PC-3 (cell line): ENCODE results near the gene CTTNBP2. TPM values are rescaled to one million over a fixed set of nuclear protein-coding genes. Genes with fewer than 3 reads are reported as not detected.

Source experiments
- ATAC-seq: fragments of 200-7000 bp; cut with Tn5 transposase; 2 replicates; pipeline ENCODE4 v1.9.1; 2020; ENCODE audit warnings: mild to moderate bottlenecking, moderate library complexity
- BruUV-seq: library from RNA; stranded (reverse); fragments of 400-500 nt; replicated peaks from 2 replicates; lab custom pipeline; 2021; lab: Mats Ljungman, UMichigan
- CTCF ChIA-PET: fragments of 300-600 bp; sonication (Branson Sonifier 250); formaldehyde crosslinking; loops from one replicate; lab custom pipeline; 2022; ENCODE audit warnings: antibody characterized with exemption; lab: Charles Lee
- POLR2A ChIA-PET: fragments of 300-600 bp; sonication (Branson Sonifier 250); formaldehyde crosslinking; loops from one replicate; lab custom pipeline; 2022; ENCODE audit warnings: antibody characterized with exemption; ENCODE audit not compliant: unreplicated experiment; lab: Charles Lee
- DNase-seq: peaks from one replicate; pipeline ENCODE4 v3.0.0-alpha.2; 2015
- H2AFZ ChIP-seq: fragments of 300-600 bp; sonication (generic); 2 replicates; pipeline ENCODE4 v1.6.0; 2016; ENCODE audit warnings: antibody characterized with exemption, low read length
- H3F3A ChIP-seq: fragments of 300-600 bp; sonication (generic); one replicate; pipeline ENCODE4 v1.6.0; 2017; ENCODE audit warnings: antibody characterized with exemption, low read length, control low read depth, mild to moderate bottlenecking; ENCODE audit not compliant: unreplicated experiment
- H3K27ac ChIP-seq: fragments of 300-600 bp; sonication (generic); 2 replicates; pipeline ENCODE4 v1.5.1; 2016; ENCODE audit warnings: mild to moderate bottlenecking, low read length
- H3K27me3 ChIP-seq: fragments of 300-600 bp; sonication (generic); 2 replicates; pipeline ENCODE4 v1.6.1; 2016; ENCODE audit warnings: low read length, mixed read lengths
- H3K36me3 ChIP-seq: fragments of 300-600 bp; sonication (generic); 2 replicates; pipeline ENCODE4 v1.6.1; 2016; ENCODE audit warnings: low read depth, mixed run types, low read length, mixed read lengths
- H3K4me1 ChIP-seq: fragments of 300-600 bp; sonication (generic); 2 replicates; pipeline ENCODE4 v1.5.1; 2016; ENCODE audit warnings: low read length; ENCODE audit not compliant: insufficient read depth
- H3K4me2 ChIP-seq: fragments of 300-600 bp; sonication (generic); 2 replicates; pipeline ENCODE4 v1.6.0; 2016; ENCODE audit warnings: low read length
- H3K4me3 ChIP-seq: fragments of 300-600 bp; sonication (generic); 2 replicates; pipeline ENCODE4 v1.5.1; 2016; ENCODE audit warnings: mild to moderate bottlenecking, low read length, mixed read lengths
- H3K79me2 ChIP-seq: fragments of 300-600 bp; sonication (generic); 2 replicates; pipeline ENCODE4 v1.6.1; 2017; ENCODE audit warnings: low read length, mixed read lengths
- H3K9ac ChIP-seq: fragments of 300-600 bp; sonication (generic); 2 replicates; pipeline ENCODE4 v1.6.0; 2016; ENCODE audit warnings: mild to moderate bottlenecking, low read length
- H3K9me2 ChIP-seq: fragments of 300-600 bp; sonication (generic); replicated peaks from 2 replicates; pipeline ENCODE4 v1.6.1; 2016; ENCODE audit warnings: mixed run types, low read length, mixed read lengths
- H3K9me3 ChIP-seq: fragments of 300-600 bp; sonication (generic); 2 replicates; pipeline ENCODE4 v1.6.1; 2016; ENCODE audit warnings: low read length, mixed read lengths
- H4K20me1 ChIP-seq: fragments of 300-600 bp; sonication (generic); 2 replicates; pipeline ENCODE4 v1.6.1; 2016; ENCODE audit warnings: low read length, mixed read lengths
- EZH2 ChIP-seq: fragments of 300-600 bp; sonication (generic); IDR thresholded peaks from one replicate; pipeline ENCODE4 v1.6.1; 2017; ENCODE audit warnings: antibody characterized with exemption, mild to moderate bottlenecking, low read length; ENCODE audit not compliant: unreplicated experiment
- EZH2phosphoT487 ChIP-seq: fragments of 300-600 bp; sonication (generic); IDR thresholded peaks from 2 replicates; pipeline ENCODE4 v1.6.1; 2018; ENCODE audit warnings: mild to moderate bottlenecking, antibody characterized with exemption, low read length, borderline replicate concordance
- intact Hi-C: fragments of 100-400 bp; cut with micrococcal nuclease; formaldehyde crosslinking; loops from 2 replicates; pipeline ENCODE4 v1.9.0; 2023
- total RNA-seq: library from RNA; depleted of rRNA; stranded (reverse); fragments of >200 nt; gene quantifications from 2 replicates; pipeline ENCODE4 v1.2.3, GENCODE V29; 2014
- TF ChIP-seq, protein P1 (sequence below): fragments of 300-600 bp; sonication (generic); conservative IDR thresholded peaks from 2 replicates; pipeline ENCODE4 v1.5.1; 2017; ENCODE audit warnings: antibody characterized with exemption, low read depth, mild to moderate bottlenecking, low read length

The CTTNBP2 gene
- total RNA-seq, 1 experiment from 2014 or later = 1.1 TPM

DNA sequence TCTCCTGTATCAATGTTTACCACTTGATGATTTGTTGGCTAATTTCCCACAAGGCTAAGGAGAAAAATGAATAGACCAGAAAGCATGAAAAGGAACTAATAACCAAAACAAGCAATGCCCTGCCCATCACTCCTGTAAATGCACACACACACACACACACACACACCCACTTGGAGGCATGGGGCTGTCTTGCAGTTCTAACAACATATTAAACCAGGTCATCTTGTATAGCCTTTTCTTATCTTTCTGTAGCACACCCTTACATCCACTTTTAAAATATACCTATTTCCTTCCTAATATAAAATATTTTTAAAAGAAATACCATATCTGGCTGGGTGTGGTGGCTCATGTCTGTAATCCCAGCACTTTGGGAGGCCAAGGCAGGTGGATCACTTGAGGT is 105.3 kb downstream of the CTTNBP2 start:
- intact Hi-C loops = no loop called here
- Histone ChIP-seq H2AFZ (no peak overlapping the region), H3K27ac (no peak overlapping the region), H3K9ac (no peak overlapping the region), H3K4me2 (no peak overlapping the region), H3K4me1 (no peaks in the 10 kb centered on the region), H3K27me3 (no peaks in the 10 kb centered on the region), H3K79me2 (no peaks in the 10 kb centered on the region), H3F3A (no peaks in the 10 kb centered on the region), H4K20me1 (no peaks in the 10 kb centered on the region), H3K36me3 (no peaks in the 10 kb centered on the region), H3K9me3 (no peaks in the 10 kb centered on the region), H3K9me2 (no peaks in the 10 kb centered on the region), H3K4me3 (no peak overlapping the region)
- ChIA-PET POLR2A (no interaction called here), CTCF (no interaction called here)
- no peak for TF ChIP-seq EZH2phosphoT487
- no peak for TF ChIP-seq EZH2
- TF ChIP-seq, protein P1, sequence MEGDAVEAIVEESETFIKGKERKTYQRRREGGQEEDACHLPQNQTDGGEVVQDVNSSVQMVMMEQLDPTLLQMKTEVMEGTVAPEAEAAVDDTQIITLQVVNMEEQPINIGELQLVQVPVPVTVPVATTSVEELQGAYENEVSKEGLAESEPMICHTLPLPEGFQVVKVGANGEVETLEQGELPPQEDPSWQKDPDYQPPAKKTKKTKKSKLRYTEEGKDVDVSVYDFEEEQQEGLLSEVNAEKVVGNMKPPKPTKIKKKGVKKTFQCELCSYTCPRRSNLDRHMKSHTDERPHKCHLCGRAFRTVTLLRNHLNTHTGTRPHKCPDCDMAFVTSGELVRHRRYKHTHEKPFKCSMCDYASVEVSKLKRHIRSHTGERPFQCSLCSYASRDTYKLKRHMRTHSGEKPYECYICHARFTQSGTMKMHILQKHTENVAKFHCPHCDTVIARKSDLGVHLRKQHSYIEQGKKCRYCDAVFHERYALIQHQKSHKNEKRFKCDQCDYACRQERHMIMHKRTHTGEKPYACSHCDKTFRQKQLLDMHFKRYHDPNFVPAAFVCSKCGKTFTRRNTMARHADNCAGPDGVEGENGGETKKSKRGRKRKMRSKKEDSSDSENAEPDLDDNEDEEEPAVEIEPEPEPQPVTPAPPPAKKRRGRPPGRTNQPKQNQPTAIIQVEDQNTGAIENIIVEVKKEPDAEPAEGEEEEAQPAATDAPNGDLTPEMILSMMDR = no peak
- no TSS peak for BruUV-seq
- DNase-seq (no peak), ATAC-seq (no peak)

DNA sequence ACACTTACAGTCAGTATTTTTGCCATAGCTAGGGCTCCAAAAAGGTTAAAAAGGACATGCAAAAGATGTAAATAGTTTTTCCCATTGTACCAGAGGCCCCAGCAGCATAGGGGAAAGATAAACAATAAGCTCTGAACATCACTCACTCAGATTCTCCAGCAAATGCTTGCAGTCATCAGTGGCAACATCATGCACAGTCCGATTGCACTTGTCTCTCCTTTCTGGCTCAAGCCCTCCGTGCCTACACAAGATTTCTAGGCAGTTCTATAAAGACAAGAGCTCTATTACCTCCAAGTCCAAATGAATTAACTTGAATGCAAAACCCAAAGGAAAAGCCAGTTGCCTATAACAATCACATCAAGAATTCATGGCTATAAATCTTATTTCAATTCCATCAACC is 106.3 kb downstream of the CTTNBP2 start:
- no TSS peak for BruUV-seq
- Histone ChIP-seq H3K79me2 (no peaks in the 10 kb centered on the region), H3K36me3 (no peaks in the 10 kb centered on the region), H3F3A (no peaks in the 10 kb centered on the region), H3K27me3 (no peaks in the 10 kb centered on the region), H3K9ac (no peak overlapping the region), H4K20me1 (no peaks in the 10 kb centered on the region), H3K4me1 (no peaks in the 10 kb centered on the region), H3K9me2 (no peaks in the 10 kb centered on the region), H3K4me2 (no peak overlapping the region), H3K9me3 (no peaks in the 10 kb centered on the region), H2AFZ (no peak overlapping the region), H3K4me3 (no peak overlapping the region), H3K27ac (no peak overlapping the region)
- DNase-seq = no peak
- intact Hi-C loops = no loop called here
- ATAC-seq = no peak
- CTCF ChIA-PET = no interaction called here
- TF ChIP-seq, protein P1 = no peak
- TF ChIP-seq EZH2 (no peak), EZH2phosphoT487 (no peak)
- POLR2A ChIA-PET = no interaction called here

DNA sequence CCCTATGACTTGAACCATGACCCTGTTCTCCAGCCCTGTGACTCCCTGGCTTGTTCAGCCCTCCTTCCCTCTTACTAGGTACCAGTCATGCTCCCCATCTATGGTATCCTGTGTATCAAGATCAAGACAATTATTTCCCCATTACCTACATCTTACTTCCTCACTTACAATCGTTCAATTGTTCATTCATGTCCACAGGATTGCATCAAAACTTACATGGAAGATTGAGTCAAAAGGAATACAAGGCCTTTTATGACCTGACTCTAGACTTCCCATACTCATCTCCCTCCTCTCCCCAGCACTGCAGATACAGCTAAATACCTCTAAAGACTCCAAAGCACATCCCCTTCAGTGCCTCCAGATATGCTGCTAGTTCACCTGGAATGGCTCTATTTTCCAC is 109.2 kb downstream of the CTTNBP2 start:
- intact Hi-C loops = no loop called here
- CTCF ChIA-PET = no interaction called here
- Histone ChIP-seq H3K79me2 (no peaks in the 10 kb centered on the region), H2AFZ (no peak overlapping the region), H3K27me3 (no peaks in the 10 kb centered on the region), H3K4me1 (no peaks in the 10 kb centered on the region), H3K9me3 (no peaks in the 10 kb centered on the region), H3K36me3 (no peaks in the 10 kb centered on the region), H3F3A (no peaks in the 10 kb centered on the region), H3K9ac (no peak overlapping the region), H3K9me2 (no peaks in the 10 kb centered on the region), H4K20me1 (no peaks in the 10 kb centered on the region), H3K4me3 (no peak overlapping the region), H3K4me2 (no peak overlapping the region), H3K27ac (no peak overlapping the region)
- TF ChIP-seq EZH2phosphoT487 = no peak
- TF ChIP-seq EZH2 = no peak
- TF ChIP-seq, protein P1 = no peak
- ATAC-seq = no peak
- POLR2A ChIA-PET = no interaction called here
- no TSS peak for BruUV-seq
- DNase-seq = no peak
